Stimulated activated CD8-positive, alpha-beta memory T cell treated with anti-CD3 and anti-CD28 coated beads, Interleukin-7, amount 100 ng/mL, for 24 hours (primary cell): ENCODE measurements around the gene TP63.
"Not testable (repeated sequence)": the region's sequence is repeated elsewhere in the genome, so short reads cannot be mapped to it uniquely, and the experiment has no call there.

Experiments
- DNase-seq: peaks from one replicate; pipeline ENCODE4 v3.0.0-alpha.2; 2020; ENCODE audit warnings: low read depth

Gene TP63

GRCh38 chr3:189726277-189726676, 95.1 kb downstream of the TP63 start:
- no peak for DNase-seq

GRCh38 chr3:189727158-189727557, 96.0 kb downstream of the TP63 start:
- DNase-seq = no peak

- no peak for DNase-seq
Measured at GRCh38 chr3:189727898-189728297, 96.7 kb downstream of the TP63 start.

GRCh38 chr3:189728915-189729314, 97.7 kb downstream of the TP63 start:
- DNase-seq = no peak

- no peak for DNase-seq
Measured at GRCh38 chr3:189734061-189734460, 102.9 kb downstream of the TP63 start.

- DNase-seq = no peak
Measured at GRCh38 chr3:189735913-189736312, 104.7 kb downstream of the TP63 start.

GRCh38 chr3:189737071-189737470, 105.9 kb downstream of the TP63 start:
- no peak for DNase-seq

- no peak for DNase-seq
Measured at GRCh38 chr3:189737619-189738018, 106.4 kb downstream of the TP63 start.

- DNase-seq = no peak
Measured at GRCh38 chr3:189739378-189739777, 108.2 kb downstream of the TP63 start.

GRCh38 chr3:189740156-189740555, 109.0 kb downstream of the TP63 start:
- no peak for DNase-seq

- DNase-seq = no peak
Measured at GRCh38 chr3:189744235-189744634, 113.0 kb downstream of the TP63 start.

GRCh38 chr3:189745622-189746021, 114.4 kb downstream of the TP63 start:
- no peak for DNase-seq

GRCh38 chr3:189748046-189748445, 116.9 kb downstream of the TP63 start:
- no peak for DNase-seq

GRCh38 chr3:189750972-189751371, 119.8 kb downstream of the TP63 start:
- DNase-seq = not testable (repeated sequence)

GRCh38 chr3:189754356-189754755, 123.2 kb downstream of the TP63 start:
- DNase-seq = no peak

GRCh38 chr3:189756582-189757078, 125.4 kb downstream of the TP63 start:
- DNase-seq = no peak

GRCh38 chr3:189758186-189758585, 127.0 kb downstream of the TP63 start:
- no peak for DNase-seq

GRCh38 chr3:189766416-189766815, 135.2 kb downstream of the TP63 start:
- DNase-seq = no peak

GRCh38 chr3:189771842-189772450, 140.8 kb downstream of the TP63 start:
- no peak for DNase-seq

GRCh38 chr3:189772584-189772983, 141.4 kb downstream of the TP63 start:
- no peak for DNase-seq

GRCh38 chr3:189773056-189773455, 141.9 kb downstream of the TP63 start:
- DNase-seq = no peak

GRCh38 chr3:189776149-189776824, 145.1 kb downstream of the TP63 start:
- DNase-seq = no peak

GRCh38 chr3:189778340-189778950, 147.3 kb downstream of the TP63 start:
- DNase-seq = no peak
